Measurements from ENCODE around the gene KRTAP4-2.
"Not testable (repeated sequence)": the region's sequence is repeated elsewhere in the genome, so short reads cannot be mapped to it uniquely, and the experiment has no call there.

Gene KRTAP4-2

GRCh38 chr17:41177727-41178271 is at the start of gene KRTAP4-2:
Gene KRTAP4-2 (minus strand): TSS chr17:41178221. CDS start chr17:41178164, 57 bp downstream.
- no peak for ATAC-seq
- no peak for TF ChIP-seq RARB (CRISPR knock-in tag; IDR thresholded peaks at IDR 0.05)
- no peak for TF ChIP-seq CREB5 (CRISPR knock-in tag; IDR thresholded peaks at IDR 0.05; ENCODE audit: low read depth)
- TF ChIP-seq PATZ1 (CRISPR knock-in tag; IDR thresholded peaks at IDR 0.05; ENCODE audit: borderline replicate concordance): no peak
- TF ChIP-seq GLIS3 (CRISPR knock-in tag; IDR thresholded peaks at IDR 0.05): no peak
- no peak for TF ChIP-seq ZNF565 (CRISPR knock-in tag; conservative IDR thresholded peaks at IDR 0.05; ENCODE audit: low read depth)
- TF ChIP-seq BACH2 (CRISPR knock-in tag; IDR thresholded peaks at IDR 0.05; ENCODE audit: borderline replicate concordance): no peak
- no peak for TF ChIP-seq OSR1 (CRISPR knock-in tag; IDR thresholded peaks at IDR 0.05)
- TF ChIP-seq ARNTL (CRISPR knock-in tag; IDR thresholded peaks at IDR 0.05; ENCODE audit: borderline replicate concordance, low read depth): no peak
- no peak for TF ChIP-seq ISL1 (CRISPR knock-in tag; IDR thresholded peaks at IDR 0.05)
- TF ChIP-seq ZFP3 (CRISPR knock-in tag; IDR thresholded peaks at IDR 0.05): no peak
- no peak for TF ChIP-seq CSDC2 (CRISPR knock-in tag; IDR thresholded peaks at IDR 0.05)
- TF ChIP-seq ZC3H10 (CRISPR knock-in tag; IDR thresholded peaks at IDR 0.05): no peak
- TF ChIP-seq SNAI2 (CRISPR knock-in tag; IDR thresholded peaks at IDR 0.05): no peak
- TF ChIP-seq ZNF70 (CRISPR knock-in tag; IDR thresholded peaks at IDR 0.05): no peak
- no peak for TF ChIP-seq ZFP30 (CRISPR knock-in tag; IDR thresholded peaks at IDR 0.05)
- TF ChIP-seq ESRRG (CRISPR knock-in tag; IDR thresholded peaks at IDR 0.05): no peak

GRCh38 chr17:41226598-41227095 is 48.6 kb upstream of the KRTAP4-2 start, which contains the start of gene KRTAP9-2:
Gene KRTAP9-2 (plus strand): TSS chr17:41226648. CDS start chr17:41226655, 7 bp downstream.
- not testable (repeated sequence) for ATAC-seq

GRCh38 chr17:41226051-41226450 is 48.0 kb upstream of the KRTAP4-2 start:
- ATAC-seq: no peak
- TF ChIP-seq CSRNP3 (CRISPR knock-in tag; IDR thresholded peaks at IDR 0.05): no peak
- no peak for TF ChIP-seq PPARA (CRISPR knock-in tag; IDR thresholded peaks at IDR 0.05; ENCODE audit: borderline replicate concordance)
- TF ChIP-seq BACH2 (CRISPR knock-in tag; IDR thresholded peaks at IDR 0.05; ENCODE audit: borderline replicate concordance): no peak
- no peak for TF ChIP-seq ARNTL (CRISPR knock-in tag; IDR thresholded peaks at IDR 0.05; ENCODE audit: borderline replicate concordance, low read depth)
- no peak for TF ChIP-seq ZNF70 (CRISPR knock-in tag; IDR thresholded peaks at IDR 0.05)
- TF ChIP-seq PATZ1 (CRISPR knock-in tag; IDR thresholded peaks at IDR 0.05; ENCODE audit: borderline replicate concordance): no peak
- no peak for TF ChIP-seq CREB5 (CRISPR knock-in tag; IDR thresholded peaks at IDR 0.05; ENCODE audit: low read depth)
- TF ChIP-seq ZNF565 (CRISPR knock-in tag; conservative IDR thresholded peaks at IDR 0.05; ENCODE audit: low read depth): no peak
- TF ChIP-seq ZC3H10 (CRISPR knock-in tag; IDR thresholded peaks at IDR 0.05): no peak
- no peak for TF ChIP-seq SNAI2 (CRISPR knock-in tag; IDR thresholded peaks at IDR 0.05)
- TF ChIP-seq ISL1 (CRISPR knock-in tag; IDR thresholded peaks at IDR 0.05): no peak
- TF ChIP-seq OSR1 (CRISPR knock-in tag; IDR thresholded peaks at IDR 0.05): no peak
- TF ChIP-seq ZFP3 (CRISPR knock-in tag; IDR thresholded peaks at IDR 0.05): no peak
- TF ChIP-seq TCF4 (CRISPR knock-in tag; IDR thresholded peaks at IDR 0.05; ENCODE audit: borderline replicate concordance): no peak
- no peak for TF ChIP-seq CSDC2 (CRISPR knock-in tag; IDR thresholded peaks at IDR 0.05)
- TF ChIP-seq ZNF8 (CRISPR knock-in tag; IDR thresholded peaks at IDR 0.05): no peak

Measured in SK-N-SH treated with all-trans-retinoic acid at 6 μM for 48 hours (cell line).